Central memory CD4-positive, alpha-beta T cell (primary cell): ENCODE results near the gene FUT2.

Experiments used
- DNase-seq: peaks from one replicate; pipeline ENCODE4 v3.0.0; 2022

Gene FUT2

DNA sequence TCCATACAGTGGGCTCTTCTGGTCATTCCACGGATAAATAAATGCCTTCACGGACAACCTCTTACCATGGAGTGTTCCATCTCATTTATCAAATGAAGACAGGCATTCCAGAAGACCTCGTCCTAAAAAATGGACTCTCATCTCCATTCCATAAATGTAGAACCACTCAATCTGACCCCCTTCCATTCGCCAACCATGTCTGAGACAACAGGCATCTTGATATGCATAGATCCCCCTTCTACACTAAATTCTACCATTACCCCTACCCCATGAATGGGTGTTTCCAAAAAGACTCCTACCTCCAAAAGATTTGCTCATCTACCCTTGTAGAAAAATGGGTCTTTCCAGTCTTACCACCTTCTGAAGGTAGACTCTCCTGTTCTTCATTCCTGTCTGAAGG, 35.7 kb downstream of the FUT2 start:
- no peak for DNase-seq

- DNase-seq = no peak
Observed at GRCh38 chr19:48734625-48735024, 38.9 kb downstream of the FUT2 start.

- DNase-seq = no peak
Observed at GRCh38 chr19:48735031-48735615, 39.4 kb downstream of the FUT2 start.

GRCh38 chr19:48737360-48737998, 41.7 kb downstream of the FUT2 start:
- DNase-seq = no peak

DNA sequence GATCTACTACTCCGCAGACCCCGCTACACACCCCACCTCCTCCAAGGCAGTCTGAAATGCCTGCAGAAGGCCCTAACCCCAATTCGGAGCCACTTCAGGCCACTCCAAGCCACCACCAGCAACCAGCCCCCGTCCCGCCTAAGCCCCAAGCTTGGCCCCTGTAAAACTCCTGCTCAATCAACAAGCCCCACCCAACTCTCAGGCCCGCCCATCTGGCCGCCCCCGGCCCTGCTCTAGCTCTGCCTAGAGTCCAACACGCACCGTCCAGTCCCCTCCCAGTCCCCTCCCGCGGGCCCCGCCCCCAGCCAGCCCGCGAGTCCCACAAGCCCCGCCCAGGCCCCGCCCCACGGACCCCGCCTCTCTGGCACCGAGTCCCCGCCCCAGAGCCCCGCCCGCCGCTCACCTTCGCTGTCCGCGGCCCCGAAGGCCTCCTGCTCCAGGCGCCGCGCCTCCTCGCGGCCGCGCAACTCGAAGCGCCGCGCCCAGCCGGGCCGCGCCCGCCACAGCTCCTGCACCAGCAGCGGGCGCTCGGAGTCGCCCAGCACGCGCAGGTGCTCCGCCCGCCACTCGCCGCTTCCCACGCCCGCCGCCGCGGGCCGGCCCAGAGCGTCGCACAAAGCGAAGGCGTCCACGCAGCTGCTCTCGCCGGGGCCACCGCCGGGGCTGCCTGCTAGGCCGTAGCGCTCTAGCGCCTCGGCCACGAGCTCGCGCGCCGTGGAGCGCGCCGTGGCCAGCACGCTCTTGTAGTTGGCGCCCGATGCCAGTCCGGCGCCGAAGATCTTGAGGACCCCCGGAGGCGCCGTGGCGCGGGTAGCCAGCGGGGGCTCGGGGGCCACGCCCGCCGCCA, 43.0 kb downstream of the FUT2 start:
- DNase-seq = peak; percentile 83

- DNase-seq = no peak
Observed at GRCh38 chr19:48739404-48740163, 43.8 kb downstream of the FUT2 start.

DNA sequence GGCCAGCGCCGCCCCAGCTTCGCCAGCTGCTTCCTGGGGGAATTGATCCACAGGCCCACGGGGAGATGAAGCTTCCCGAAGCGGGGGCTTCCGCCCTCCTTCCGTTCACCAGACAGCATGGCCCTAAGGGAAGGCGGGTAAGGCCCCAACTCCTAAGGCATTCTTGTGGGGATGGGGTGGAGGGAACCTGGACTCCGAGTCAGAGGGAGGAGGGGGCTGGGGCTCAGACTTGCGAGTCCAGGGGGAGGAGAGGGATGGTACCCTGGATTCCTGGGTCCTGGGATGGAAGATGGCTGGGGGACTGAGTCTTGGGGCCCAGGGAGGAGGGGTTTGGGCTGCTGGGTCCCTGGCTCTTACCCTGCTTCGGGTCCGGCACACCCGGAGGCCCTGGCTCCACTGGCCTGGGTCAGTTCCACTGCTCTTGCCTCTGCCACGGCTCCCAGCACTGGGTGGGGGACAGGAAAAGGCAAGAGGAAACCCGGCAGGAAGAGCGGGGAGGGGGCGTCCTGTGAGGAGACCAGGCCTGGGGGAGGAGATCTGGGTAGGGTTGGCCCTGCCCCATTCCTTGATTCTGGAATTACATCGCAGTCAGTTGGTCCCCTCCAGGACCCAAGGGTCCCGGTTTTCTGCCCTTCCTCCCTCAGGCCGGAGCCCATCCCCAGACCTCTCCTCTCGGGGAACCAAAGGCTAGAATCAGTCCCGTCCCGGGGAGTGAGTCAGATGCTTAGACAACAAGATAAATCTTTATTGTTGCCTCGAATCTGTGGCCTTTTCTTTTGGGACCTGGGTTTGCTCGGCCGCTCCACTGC, 44.6 kb downstream of the FUT2 start, which contains the start of gene RASIP1:
Gene RASIP1 (minus strand): TSS at position 447 of the 809 bp plus-strand sequence. CDS start 328 bp downstream, at position 119.
- no peak for DNase-seq

- DNase-seq = no peak
Observed at GRCh38 chr19:48741129-48741999, 45.6 kb downstream of the FUT2 start.

DNA sequence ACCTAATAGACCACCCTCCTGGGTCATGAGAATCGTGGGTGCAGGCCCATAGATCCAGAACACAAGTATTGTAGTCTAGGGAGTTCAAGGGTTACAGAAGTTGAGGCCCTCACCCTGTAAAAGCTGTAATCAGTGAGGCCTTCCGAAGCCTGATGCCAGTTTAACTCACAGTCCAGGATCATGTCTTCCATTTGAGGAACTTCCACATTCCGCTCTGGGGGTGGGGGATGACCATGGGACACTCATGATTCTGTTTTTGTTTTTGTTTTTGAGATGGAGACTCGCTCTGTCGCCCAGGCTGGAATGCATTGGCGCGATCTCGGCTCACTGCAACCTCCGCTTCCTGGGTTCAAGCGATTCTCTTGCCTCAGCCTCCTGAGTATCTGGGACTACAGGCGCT, 46.3 kb downstream of the FUT2 start:
- no peak for DNase-seq

GRCh38 chr19:48745208-48745995, 49.6 kb downstream of the FUT2 start:
- peak; percentile 55 for DNase-seq

DNA sequence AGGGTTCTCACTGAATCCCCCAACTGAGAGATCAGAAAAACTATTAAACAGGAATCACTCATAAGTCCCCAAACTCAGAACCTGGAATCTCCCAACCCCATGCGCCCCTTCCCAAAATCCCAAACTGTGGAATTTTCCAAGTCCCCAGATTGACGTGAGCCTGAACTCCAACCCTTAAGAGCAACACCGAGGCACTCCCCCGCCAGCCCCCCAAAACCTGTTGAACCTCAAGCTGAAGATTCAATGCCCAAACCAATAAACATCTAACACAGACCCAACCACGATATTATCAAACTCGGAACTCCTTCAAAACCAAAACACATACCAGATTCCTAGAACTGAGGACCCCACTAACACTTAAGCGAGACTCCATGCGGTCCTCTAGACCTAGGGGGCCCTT, 50.3 kb downstream of the FUT2 start:
- DNase-seq = no peak

DNA sequence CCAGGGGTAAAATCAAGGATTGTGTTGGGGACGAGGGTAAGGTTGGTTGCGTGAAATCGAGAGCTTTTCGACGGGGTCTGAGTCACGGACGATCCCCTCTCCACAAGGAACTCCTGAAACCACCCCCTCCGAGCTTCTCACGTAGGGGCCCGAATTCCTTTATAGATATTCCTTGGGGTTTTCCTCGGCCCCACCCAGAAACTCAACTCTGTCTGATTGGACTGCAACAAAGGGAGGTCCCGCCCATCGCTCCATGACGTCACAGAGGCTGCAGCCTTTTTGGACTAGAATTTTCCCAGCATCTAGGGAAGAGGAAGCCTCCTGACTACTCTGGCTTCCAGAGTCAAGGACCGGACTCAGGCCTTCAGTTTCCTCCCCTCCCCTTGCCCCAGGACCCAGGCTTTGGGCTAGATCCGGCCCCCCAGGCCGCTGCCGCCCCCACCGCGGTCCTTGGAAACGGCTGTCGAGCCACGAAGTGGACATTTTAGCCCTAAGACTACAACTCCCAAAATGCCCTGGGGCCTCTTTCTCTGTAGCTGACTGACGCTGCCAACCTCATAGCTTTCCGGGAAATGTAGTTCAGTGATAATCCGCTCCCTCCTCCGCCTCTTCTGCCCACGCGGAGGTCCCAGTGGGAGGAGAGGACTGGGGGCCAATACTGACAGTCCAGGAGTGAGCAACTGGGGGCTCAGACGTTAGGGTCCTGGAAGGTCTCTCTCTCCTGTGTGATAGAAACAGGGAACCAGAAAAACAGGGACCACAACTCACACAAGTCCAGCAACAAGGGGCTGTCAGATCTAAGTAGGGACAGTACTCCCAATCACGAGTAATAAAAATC, 51.2 kb downstream of the FUT2 start, which contains the start of gene IZUMO1:
Gene IZUMO1 (minus strand): TSS at position 172 of the 838 bp plus-strand sequence. CDS start 1,050 bp downstream, outside the sequence.
- DNase-seq = peak; percentile 42

GRCh38 chr19:48749571-48750198, 53.9 kb downstream of the FUT2 start:
- no peak for DNase-seq

GRCh38 chr19:48750351-48750750, 54.6 kb downstream of the FUT2 start:
- DNase-seq = no peak

- DNase-seq = no peak
Observed at GRCh38 chr19:48750771-48751504, 55.2 kb downstream of the FUT2 start.

DNA sequence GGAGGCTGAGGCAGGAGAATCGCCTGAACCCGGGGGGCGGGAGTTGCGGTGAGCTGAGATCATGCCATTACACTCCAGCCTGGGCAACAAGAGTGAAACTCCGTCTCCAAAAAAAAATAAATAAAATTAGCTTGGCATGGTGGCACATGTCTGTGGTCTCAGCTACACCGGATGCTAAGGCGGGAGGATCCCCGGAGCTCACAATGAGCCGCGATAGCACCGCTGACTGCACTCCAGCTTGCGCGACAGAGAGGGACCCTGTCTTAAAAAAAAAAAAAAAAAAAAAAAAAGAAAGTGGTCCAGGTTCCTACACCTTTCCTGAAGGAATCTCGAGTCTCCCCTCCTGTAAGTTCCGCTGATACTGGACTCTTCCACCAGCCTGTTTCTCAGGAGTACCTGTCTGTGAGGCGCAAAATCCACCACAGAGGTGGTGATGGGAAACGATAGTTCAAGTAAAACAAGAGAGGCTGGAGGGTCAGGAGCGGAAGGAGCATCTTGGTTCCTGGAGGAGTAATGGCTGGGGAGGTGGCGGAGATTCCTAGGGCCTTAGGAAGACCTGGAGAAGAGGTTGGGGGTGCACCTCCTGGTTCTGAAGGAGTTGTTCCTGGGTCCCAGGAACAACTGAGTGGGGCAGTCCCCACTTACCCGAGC, 56.2 kb downstream of the FUT2 start:
- DNase-seq = no peak
